ENCODE results near the gene HDHD3. TPM values are rescaled to one million over a fixed set of nuclear protein-coding genes. Genes with fewer than 3 reads are reported as not detected.

Gene HDHD3
- total RNA-seq, 1 donor from 2014 or later = 9.8 TPM

DNA sequence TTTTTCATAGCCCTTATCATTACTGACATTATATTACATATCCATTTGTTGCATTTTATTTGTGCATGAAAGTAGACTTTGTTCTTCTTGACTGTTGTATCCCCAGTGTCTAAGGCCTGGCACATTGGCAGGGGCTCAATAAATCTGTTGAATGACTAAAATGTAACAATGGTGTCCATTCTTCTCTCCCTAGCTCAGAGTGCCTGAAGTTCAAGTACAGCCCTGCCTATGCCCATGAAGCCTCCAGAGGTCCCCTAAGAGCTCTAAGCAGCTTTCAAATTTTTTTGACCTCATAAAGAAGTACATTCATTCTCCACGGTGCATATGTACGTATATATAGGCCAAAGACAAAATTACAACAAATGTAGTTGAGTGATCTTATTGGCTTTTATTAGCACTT is 31.6 kb downstream of the HDHD3 start:
- Histone ChIP-seq H3K4me2 (no peak overlapping the region), H3K36me3 (no peaks in the 10 kb centered on the region), H3K4me1 (peaks cover 4% of the 10 kb centered on the region), H3K9me3 (ENCODE audit: low read depth) (no peaks in the 10 kb centered on the region), H3K9ac (no peak overlapping the region), H3K79me2 (ENCODE audit: low read depth) (no peaks in the 10 kb centered on the region), H2AFZ (replicated peaks) (no peak overlapping the region), H3K4me3 (no peak overlapping the region), H4K20me1 (ENCODE audit: low read depth) (peaks cover 2% of the 10 kb centered on the region), H3K27me3 (peaks cover 55% of the 10 kb centered on the region), H3F3A (ENCODE audit: low read depth) (no peaks in the 10 kb centered on the region), H3K27ac (no peak overlapping the region)
- Mint-ChIP-seq H3K4me1 (peaks cover 10% of the 10 kb centered on the region), H3K4me3 (no peak overlapping the region), H3K27me3 (ENCODE audit: insufficient read depth, low read depth) (peaks cover 36% of the 10 kb centered on the region), H3K27ac (no peak overlapping the region), H3K36me3 (no peaks in the 10 kb centered on the region), H3K9me3 (no peaks in the 10 kb centered on the region)
- no peak for DNase-seq (ENCODE audit: low spot score)
- TF ChIP-seq EZH2 (IDR thresholded peaks at IDR 0.05) (no peak), EZH2phosphoT487 (IDR thresholded peaks at IDR 0.05) (no peak)
- TF ChIP-seq, protein P1, sequence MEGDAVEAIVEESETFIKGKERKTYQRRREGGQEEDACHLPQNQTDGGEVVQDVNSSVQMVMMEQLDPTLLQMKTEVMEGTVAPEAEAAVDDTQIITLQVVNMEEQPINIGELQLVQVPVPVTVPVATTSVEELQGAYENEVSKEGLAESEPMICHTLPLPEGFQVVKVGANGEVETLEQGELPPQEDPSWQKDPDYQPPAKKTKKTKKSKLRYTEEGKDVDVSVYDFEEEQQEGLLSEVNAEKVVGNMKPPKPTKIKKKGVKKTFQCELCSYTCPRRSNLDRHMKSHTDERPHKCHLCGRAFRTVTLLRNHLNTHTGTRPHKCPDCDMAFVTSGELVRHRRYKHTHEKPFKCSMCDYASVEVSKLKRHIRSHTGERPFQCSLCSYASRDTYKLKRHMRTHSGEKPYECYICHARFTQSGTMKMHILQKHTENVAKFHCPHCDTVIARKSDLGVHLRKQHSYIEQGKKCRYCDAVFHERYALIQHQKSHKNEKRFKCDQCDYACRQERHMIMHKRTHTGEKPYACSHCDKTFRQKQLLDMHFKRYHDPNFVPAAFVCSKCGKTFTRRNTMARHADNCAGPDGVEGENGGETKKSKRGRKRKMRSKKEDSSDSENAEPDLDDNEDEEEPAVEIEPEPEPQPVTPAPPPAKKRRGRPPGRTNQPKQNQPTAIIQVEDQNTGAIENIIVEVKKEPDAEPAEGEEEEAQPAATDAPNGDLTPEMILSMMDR (IDR thresholded peaks at IDR 0.05) = no peak

DNA sequence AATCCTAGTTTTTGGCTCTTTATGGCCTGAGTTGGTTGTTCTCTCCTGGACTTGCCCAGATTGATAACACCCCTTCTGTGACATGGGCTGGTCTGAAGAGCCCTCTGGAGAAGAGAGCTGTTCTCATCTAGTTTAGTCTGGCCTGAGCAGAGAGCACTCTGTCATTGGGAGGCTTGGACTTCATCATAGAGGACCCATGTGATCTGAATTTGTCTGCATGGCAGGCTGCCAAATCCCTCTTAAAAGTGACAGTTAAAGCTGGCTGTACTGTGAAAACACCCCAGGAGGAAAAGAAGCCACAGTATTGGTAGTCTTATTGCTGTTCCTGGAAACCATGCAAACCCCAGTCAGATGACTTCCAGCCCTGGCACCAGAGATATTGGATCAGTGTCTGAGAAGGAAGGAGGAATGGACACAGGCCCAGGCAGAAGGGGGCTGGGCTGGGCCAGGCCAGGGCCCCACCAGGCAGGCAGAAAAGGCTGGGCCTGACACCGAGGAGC is 33.0 kb downstream of the HDHD3 start:
- no peaks in the 10 kb centered on the region for H3F3A ChIP-seq (ENCODE audit: low read depth)
- peaks cover 27% of the 10 kb centered on the region for H3K27me3 Mint-ChIP-seq (ENCODE audit: insufficient read depth, low read depth)
- H3K79me2 ChIP-seq (ENCODE audit: low read depth) = no peaks in the 10 kb centered on the region
- H3K27me3 ChIP-seq = peaks cover 41% of the 10 kb centered on the region
- no peaks in the 10 kb centered on the region for H3K9me3 ChIP-seq (ENCODE audit: low read depth)
- no peak overlapping the region for H3K27ac ChIP-seq
- no peak overlapping the region for H2AFZ ChIP-seq (replicated peaks)
- no peaks in the 10 kb centered on the region for H3K9me3 Mint-ChIP-seq
- TF ChIP-seq, protein P1 (IDR thresholded peaks at IDR 0.05) = no peak
- TF ChIP-seq EZH2 (IDR thresholded peaks at IDR 0.05) (no peak), EZH2phosphoT487 (IDR thresholded peaks at IDR 0.05) (no peak)
- DNase-seq (ENCODE audit: low spot score) = no peak
- no peaks in the 10 kb centered on the region for H3K36me3 ChIP-seq
- H4K20me1 ChIP-seq (ENCODE audit: low read depth) = no peaks in the 10 kb centered on the region
- no peak overlapping the region for H3K4me2 ChIP-seq
- no peaks in the 10 kb centered on the region for H3K36me3 Mint-ChIP-seq
- H3K9ac ChIP-seq = no peak overlapping the region
- peak overlapping the region; percentile 27 for H3K27ac Mint-ChIP-seq
- H3K4me3 ChIP-seq = no peak overlapping the region
- H3K4me1 ChIP-seq = no peaks in the 10 kb centered on the region
- H3K4me1 Mint-ChIP-seq = peaks cover 11% of the 10 kb centered on the region
- no peak overlapping the region for H3K4me3 Mint-ChIP-seq

DNA sequence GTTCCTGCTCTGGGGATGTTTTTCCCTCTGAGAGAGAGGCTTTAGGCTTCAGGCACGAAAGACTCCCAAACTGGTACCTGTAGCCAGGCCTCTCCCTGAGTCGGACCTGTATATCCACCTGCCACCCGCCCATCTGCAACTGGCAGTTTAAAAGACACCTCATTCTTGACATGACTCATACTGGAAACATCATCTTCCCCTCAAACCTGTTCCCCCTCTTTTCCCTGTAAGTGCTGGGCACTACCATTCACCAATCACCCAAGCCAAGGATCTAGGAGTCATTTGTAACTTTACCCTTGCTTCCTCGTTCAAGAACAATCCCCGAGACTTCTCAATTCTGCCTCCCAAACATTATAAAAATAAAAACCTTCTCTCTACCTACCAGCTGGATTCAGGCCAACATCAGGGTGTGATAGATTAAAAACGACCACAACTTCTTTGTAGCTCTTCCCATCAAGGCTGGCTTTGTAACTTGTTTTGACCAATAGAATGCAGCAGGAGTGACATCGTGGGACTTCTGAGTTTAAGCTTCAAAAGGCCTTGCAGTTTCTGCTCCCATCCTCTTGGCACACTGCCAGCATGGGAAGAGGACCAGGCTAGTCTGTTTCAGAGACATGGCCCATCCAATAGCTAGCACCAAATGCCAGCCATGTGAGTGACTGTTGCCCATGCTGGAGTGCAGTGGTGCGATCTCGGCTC is 34.9 kb downstream of the HDHD3 start:
- Mint-ChIP-seq H3K27ac (peak overlapping the region; percentile 11), H3K4me1 (peaks cover 13% of the 10 kb centered on the region), H3K9me3 (no peaks in the 10 kb centered on the region), H3K36me3 (no peaks in the 10 kb centered on the region), H3K27me3 (ENCODE audit: insufficient read depth, low read depth) (peaks cover 10% of the 10 kb centered on the region), H3K4me3 (peak overlapping the region; percentile 44)
- H3K9ac ChIP-seq = no peak overlapping the region
- no peak overlapping the region for H3K27ac ChIP-seq
- H3K4me1 ChIP-seq = no peaks in the 10 kb centered on the region
- no peak for DNase-seq (ENCODE audit: low spot score)
- no peaks in the 10 kb centered on the region for H4K20me1 ChIP-seq (ENCODE audit: low read depth)
- no peaks in the 10 kb centered on the region for H3K9me3 ChIP-seq (ENCODE audit: low read depth)
- H2AFZ ChIP-seq (replicated peaks) = no peak overlapping the region
- H3K79me2 ChIP-seq (ENCODE audit: low read depth) = no peaks in the 10 kb centered on the region
- TF ChIP-seq, protein P1 (IDR thresholded peaks at IDR 0.05) = no peak
- TF ChIP-seq EZH2phosphoT487 (IDR thresholded peaks at IDR 0.05) (no peak), EZH2 (IDR thresholded peaks at IDR 0.05) (no peak)
- H3K27me3 ChIP-seq = peaks cover 23% of the 10 kb centered on the region
- no peaks in the 10 kb centered on the region for H3F3A ChIP-seq (ENCODE audit: low read depth)
- no peaks in the 10 kb centered on the region for H3K36me3 ChIP-seq
- H3K4me3 ChIP-seq = no peak overlapping the region
- no peak overlapping the region for H3K4me2 ChIP-seq
